DMS114 treated with DMSO at 0.1 percent for 48 hours (cell line): ENCODE measurements around the gene TMEM221.

Experiments used
- DNase-seq: peaks from one replicate; lab custom pipeline; 2025; ENCODE audit not compliant: unreplicated experiment; lab: John Stamatoyannopoulos, UW

The TMEM221 gene

DNA sequence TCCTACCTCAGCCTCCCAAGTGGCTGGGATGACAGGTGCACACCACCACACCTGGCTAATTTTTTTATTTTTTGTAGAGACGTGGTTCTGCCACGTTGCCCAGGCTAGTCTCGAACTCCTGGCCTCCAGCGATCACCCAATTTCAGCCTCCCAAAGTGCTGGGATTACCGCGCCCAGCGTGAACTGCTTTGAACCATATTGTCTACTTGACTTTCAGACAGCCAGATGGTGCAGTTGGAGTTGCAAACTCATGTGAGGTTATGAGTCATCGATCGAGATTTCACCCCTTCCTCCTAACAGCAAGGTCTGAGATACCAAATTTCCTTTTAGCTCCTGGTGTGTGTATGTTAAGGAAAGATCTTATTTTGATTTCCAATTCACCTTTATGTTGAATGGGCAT, 24.6 kb upstream of the TMEM221 start:
- DNase-seq = no peak

DNA sequence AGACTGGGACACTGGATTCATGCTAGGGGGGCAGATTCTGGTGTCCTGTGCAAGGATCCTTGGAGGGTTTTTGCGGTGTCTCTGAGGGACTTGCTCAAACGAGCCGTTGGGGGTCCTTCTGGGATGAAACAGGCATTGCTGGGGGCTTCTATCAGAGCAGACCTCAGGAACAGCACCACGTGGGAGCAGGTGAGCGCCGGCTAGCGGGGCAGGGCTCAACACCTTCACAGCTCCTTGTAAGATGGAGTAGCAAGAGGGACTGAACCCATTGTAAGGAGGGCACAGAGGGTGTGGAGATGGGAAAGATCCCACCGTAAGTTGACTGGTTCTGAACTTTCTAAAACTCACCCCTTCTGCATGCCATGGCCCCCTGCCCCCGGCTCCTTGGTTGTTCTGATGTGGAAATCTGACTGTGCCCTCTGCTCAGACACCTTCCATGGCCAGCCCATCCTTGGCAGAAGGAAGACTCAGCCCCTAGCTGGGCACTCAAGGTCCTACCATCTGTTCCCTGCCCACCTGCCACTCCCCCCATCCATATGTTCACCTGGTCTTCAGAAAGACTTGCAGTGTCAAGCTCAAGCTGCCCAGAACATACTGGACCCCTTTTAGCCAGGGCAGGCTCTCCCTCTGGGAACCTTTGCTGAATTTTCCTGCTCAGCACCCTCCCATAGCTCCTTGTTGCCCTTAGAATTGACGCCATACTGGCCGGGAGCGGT, 23.1 kb upstream of the TMEM221 start:
- DNase-seq = no peak

DNA sequence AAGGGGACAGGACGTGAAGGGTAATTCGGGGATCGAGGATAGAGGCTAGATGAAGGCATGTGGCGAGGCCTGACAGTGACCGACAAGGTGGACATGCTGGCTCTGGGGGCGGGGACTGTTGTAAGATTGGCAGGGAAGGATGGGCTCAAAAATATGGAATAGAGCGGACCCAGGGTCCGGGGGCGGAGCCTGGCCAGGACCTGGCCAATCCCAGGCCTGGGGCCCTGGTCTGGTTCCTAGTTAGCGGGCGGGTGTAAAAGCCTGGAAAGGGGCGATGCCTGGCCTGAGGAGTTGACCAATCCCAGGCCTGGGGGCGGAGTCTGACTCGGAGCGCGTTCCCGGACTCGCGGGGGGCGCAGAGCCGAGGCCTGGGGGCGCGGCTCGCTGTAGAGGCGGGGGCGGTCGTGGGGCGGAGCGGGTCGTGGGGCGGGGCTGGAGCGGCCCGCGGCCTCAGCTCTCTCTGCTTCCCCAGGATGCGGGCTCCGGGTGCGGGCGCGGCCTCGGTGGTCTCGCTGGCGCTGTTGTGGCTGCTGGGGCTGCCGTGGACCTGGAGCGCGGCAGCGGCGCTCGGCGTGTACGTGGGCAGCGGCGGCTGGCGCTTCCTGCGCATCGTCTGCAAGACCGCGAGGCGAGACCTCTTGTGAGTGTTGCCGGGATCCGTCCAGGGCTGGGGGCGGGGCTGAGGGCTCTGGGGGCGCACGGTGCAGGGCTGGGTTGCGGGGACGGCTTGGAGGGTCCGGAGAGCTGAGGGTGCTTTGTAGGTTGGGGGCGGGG, 21.8 kb upstream of the TMEM221 start, which contains the start of gene SLC27A1:
TSS of gene SLC27A1 (plus strand) at position 457 of the 774 bp plus-strand sequence. CDS start at position 474, 17 bp downstream.
- DNase-seq = peak; percentile 99

DNA sequence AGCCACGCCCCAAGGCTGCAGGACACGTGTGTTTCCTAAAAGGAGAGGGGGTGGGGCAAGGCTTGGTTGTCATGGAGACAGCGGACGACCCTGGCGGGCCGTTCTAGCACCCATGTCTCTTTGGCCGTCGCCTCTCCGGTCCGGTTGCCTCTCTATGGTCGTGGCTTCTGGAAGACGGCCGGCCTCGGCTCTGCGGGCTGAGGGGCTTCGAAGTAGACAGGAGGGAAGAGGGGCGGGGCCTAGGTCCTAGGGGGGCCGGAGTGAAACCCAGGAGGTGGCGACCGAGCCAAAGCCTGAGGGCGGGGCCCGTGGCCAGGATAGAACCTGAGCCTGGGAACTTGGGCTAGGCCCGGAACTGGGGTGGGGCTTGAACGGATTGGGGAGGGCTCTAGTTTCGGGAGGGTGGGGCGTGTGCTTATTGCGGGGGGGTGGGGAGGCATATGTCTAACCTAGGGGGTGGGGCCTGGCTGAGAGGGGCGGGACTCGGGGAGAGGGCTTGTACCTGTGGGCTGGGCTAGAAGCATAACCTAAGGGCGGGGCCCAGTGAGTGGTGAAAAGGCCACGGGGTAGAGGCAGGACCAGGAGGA, 21.1 kb upstream of the TMEM221 start:
- DNase-seq = peak; percentile 97

DNA sequence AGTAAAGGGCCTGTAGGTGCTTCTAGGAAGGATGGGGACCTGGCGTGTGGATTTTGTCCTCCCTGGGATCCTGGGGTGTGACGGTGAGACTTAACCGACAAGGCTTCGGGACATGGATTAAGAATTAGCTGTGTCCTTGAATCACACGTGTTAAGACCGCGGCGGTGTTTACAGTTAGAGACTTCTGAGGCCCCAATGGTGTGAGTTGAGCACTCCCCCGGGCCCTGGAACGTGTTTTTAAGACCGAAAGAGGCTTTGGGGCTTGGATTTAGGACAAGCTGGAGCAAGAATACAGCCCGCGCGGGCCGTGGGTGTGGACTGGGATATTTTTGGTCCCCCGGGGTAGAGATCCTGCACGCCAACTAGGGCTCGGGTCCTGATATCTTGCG, 20.6 kb upstream of the TMEM221 start:
- peak; percentile 55 for DNase-seq

DNA sequence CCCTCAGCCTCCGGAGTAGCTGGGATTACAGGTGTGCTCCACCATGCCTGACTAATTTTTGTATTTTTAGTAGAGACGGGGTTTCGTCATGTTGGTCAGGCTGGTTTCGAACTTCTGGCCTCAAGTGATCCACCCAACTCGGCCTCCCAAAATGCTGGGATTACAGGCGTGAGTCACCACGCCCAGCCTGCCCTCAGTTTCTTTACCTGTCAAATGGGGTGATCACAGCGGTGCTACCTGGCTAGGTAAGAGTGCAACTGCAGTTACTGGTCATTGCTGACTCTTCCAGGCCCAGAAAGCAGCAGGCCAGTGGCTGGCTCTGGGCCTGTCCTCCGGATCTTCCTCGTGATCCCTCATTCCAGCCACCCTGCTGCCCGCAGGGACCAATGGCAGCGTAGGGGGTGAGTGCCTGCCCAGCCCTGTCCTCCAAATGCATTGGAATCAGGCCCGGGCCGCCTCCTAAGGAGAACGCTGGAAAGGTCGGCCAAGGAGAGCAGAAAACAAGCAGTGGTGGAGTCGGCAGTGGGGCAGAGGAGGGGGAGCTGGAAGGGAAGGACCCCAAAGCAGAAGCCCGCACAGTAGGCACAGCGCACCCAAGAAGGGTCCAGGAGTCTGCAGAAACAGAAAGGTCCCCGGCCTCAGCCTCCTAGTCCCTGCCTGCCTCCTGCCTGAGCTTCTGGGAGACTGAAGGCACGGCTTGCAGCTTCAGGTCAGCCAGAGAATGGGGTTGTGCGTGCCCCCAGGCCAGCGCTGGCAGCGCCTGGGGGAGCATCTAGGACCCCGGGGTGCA, 20.0 kb upstream of the TMEM221 start:
- DNase-seq = no peak

DNA sequence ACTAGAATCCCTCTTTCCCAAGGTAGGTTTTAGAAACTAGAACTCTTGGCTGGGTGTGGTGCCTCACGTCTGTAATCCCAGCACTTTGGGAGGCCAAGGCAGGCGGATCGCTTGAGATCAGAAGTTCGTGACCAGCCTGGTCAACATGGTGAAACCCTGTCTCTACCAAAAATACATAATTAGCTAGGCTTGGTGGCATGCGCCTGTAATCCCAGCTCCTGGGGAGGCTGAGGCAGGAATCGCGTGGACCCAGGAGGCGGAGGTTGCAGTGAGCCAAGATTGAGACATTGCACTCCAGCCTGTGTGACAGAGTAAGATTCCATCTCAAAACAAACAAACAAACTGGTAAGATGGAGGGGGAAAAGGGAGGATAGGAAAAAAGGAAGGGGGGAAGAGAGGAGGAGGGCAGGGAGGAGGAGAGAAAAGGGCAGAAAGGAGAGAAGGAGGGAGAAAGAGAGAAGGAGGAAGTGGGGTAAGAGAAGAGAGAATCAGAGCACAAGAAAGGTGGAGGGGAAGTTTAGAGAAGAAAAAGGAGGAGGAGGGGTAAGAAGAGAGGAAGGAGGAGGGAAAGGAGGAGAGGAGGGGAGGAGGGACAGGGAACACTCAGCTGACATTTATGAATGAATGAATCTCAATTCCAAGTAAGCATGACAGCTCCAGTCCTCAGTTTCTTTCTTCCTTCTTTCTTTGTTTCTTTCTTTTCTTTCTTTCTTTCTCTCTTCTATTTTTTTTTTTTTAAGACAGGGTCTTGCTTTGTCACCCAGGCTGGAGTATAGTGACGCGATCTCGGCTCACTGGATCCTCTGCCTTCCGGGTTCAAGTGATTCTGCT, 19.2 kb upstream of the TMEM221 start:
- DNase-seq = no peak

DNA sequence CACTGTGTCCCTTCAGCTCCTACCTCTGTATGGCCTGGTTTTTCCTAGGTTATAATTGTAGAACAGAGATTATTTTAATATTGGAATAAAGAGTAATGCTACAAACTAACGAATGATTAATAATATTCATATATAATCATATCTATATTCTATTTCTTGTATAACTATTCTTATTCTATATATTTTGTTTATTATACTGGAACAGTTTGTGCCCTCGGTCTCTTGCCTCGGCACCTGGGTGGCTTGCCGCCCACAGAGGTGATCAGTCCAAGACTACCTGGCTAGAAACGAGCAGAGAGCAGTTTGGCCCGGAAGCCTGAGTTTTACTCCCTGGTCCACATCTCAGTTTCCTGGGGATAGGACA, 18.0 kb upstream of the TMEM221 start:
- no peak for DNase-seq

DNA sequence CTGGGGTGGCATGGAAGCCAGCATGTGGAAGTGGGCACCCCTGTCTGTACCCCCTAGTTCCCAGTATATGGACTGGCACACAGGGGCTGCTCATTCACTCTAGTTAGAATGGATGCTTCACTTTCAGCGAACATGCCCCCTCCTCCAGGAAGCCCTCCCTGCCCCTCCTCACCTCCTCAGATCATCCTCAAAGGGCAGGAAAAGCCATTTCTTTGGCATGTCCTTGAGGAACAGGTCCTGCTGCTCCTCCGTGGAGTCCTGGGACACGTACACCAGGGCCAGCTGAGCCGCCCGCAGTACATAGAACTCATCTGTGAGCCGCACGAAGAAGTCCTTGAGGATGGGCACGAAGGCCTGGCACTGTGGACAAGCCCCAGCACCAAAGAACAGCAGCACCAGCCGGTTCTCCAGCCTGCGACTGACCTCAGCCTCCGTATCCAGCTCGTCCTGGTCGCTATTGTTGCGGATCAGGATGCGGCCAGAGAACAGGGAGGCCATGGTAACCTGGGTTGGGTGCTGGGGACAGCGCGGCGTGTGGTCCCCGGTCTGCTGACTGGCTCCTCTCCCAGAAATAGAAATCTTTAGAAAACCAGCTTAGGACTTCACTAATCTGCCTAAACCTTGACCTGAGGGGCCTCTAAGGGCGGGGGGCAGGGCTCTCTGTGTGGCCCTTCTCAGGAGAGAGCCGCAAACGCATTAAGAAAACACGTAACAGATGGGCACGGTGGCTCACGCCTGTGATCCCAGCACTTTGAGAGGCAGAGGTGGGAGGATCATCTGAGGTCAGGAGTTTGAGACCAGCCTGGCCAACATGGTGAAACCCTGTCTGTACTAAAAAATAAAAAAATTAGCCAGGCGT, 12.1 kb upstream of the TMEM221 start, which contains the start of gene NXNL1:
TSS of gene NXNL1 (minus strand) at position 555 of the 859 bp plus-strand sequence. CDS start at position 498, 57 bp downstream.
- no peak for DNase-seq

DNA sequence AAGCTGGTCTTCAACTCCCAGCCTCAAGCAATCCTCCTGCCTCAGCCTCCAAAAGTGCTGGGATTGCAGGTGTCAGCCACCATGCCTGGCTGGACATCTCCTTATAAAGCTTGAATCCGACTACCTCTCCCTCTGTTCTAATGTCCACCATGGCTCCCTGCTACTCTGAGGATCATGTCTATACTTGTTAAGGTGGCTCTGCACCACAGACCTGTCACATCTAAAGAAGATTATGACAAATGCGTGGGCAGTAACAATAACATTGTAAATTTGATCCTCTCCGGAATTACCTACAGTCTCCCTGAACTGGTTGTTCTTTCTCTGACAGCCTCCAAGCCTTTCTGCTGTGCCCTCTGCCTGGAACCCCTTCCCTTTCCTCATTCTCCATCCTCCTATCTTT, 10.5 kb upstream of the TMEM221 start:
- DNase-seq = no peak

DNA sequence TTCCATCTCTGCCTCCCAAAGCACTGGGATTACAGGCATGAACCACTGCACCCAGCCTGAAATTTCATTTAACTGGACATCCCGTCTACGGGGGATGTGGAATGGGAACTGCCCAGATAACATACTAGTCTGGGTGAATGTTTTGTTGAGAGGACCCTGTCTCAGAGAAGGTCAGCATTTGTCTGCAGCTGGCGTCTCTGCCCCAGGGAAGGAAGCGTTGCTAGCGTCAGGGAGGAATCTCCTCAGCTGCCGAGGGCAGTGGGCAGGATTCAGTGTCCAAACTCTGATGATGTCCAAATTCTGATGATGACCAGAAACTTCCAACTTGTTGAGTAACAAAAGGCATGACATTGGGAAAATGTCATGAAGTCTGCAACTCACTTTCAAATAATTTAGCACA, 9.1 kb upstream of the TMEM221 start:
- DNase-seq = no peak

DNA sequence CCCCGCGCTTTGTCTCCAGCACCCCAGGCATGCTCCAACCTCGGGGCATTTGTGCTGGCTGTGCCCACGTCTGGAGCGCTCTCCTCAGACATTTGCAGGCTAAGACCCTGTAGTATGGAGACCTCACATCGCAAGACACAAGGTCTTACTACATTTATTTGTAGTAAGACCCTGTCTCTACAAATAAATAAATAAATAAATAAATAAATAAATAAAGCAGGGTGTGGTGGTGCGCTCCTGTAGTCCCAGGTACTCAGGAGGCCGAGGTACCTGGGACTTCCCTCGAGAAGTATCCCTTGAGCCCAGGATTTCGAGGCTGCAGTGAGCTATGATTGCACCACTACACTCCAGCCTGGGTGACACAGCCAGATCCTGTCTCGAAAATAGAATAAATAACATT, 7.7 kb upstream of the TMEM221 start:
- DNase-seq = no peak

DNA sequence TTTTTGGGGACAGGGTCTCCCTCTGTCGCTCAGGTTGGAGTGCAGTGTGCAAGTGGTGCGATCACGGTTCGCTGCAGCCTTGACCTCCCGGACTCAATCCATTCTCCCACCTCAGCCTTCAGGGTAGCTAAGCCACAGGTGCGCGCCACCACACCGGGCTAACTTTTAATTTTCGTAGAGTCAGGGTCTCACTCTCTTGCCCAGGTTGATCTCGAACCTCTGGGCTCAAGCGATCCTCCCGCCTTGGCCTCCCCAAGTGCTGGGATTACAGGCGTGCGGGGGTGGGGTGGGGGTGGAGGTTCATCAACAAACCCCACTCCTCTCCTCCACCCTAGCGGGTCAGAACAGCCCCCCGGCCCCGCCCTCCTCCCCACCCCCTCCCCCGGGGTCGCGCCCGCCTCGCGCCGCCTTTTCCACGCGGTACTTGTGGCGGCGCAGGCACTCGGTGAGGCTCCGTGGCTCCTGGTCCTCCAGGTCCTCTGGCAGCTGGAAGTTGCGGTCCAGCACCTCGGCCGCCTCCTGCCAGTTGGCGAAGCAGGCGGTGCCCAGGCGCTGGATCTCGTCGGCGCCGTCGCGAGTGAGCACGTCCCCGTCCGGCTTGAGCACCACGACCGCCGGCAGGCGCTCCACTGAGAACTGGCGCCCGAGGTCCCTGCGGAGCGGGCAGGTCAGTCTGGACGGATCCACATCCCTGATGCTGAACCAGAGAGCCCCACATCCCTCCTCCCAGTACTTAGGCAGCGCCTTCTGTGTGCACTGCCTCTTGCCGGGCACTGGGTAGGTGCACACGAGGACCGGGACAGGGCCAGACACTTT, 7.0 kb upstream of the TMEM221 start:
- no peak for DNase-seq

DNA sequence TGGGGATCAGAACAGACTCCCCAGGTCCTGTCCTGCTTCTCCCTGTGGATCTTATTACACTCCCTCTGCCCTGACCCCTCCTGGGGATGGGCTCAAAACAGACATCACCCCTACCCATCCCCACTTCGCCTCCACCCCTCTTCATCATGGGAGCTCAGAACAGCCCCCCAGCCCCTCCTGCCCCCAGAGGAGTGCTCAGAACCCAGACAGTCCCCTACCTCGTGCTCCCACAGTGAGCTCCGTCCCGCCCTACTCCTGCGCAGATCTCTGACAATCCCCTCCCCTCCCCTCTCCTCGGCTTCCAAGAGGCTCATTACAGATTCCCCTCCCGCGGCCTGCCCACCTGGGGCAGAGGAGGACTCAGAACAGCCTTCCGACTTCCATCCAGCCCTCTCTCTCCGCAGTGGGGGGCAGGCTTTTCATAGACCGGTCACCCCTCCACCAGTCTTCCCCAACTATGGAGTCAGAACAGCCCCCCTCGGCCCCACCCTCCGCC, 6.2 kb upstream of the TMEM221 start:
- no peak for DNase-seq

DNA sequence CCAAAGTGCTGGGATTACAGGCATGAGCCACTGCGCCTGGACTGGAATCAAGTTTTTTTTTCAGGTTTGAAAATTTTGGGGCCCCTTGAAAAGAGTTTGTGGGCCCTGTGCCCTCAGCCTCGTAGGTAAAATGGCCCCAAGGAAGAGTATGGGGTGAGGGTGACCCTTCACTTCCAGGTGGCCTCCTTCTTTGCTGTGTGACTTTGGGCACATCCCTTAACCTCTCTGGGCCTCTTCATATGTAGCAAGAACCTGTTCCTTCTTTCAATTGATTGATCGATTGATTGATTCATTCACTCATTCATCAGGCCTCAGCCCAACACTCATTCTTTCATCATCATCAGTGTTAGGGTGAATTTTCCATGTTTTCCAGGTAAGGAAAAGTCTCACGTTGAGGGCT, 3.4 kb upstream of the TMEM221 start:
- no peak for DNase-seq

DNA sequence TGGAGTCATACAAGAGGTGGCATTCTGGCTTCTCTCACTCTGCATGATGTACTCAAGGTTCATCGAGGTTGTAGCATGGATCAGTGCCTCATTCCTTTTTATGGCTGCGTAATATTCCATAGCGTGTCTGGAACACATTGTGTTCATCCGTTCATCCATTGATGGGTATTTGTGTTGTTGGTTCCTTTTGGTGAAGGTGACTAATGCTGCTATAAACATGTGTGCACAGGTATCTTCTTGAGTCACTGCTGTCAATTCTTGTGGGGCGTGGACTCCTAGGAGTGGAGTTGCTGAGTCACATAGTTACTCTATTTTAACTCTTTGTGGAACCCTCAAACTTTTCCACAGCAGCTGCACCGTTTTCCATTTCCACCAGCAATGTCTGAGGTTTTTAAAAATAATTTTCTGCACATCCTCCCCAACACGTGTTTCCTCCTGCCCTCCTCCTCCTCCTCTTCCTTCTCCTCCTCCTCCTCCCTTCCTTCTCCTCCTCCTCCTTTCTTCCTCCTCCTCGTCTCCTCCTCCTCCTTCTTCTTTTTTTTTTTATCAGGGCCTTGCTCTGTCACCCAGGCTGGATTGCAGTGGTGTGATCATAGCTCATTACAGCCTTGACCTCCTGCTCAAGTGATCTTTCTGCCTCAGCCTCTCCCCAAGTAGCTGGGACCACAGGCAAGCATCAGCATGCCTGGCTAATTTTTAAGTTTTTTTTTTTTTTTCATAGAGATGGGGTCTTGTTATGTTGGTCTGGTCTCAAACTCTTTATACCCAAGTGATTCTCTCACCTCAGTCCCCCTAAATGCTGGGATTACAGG, 2.0 kb upstream of the TMEM221 start:
- no peak for DNase-seq

DNA sequence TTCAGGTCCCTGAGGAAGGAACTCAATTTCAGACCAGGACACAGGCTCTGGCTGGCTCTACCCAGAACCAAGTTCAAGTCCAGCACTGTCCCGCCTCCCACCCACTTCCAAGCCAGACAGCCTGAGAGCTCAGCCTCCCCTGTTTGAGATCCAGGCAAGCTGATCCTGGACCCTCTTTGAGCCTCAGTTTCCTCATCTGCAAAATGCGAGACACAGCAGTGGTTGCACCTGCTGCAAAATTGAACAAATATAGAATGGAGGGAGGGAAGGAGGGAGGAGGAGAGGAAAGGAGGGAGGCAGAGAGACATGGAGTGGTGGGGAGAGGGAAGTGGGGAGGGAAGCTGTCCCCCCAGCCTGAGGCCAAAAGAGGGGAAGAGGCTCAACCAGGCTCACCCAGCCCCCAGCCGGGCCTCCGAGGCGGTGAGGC, 751 bp downstream of the TMEM221 start:
- no peak for DNase-seq
